ENCODE data around the gene IL27RA. TPM values are rescaled to one million over a fixed set of nuclear protein-coding genes. Genes with fewer than 3 reads are reported as not detected.

IL27RA gene
- 2.7 TPM for polyA plus RNA-seq (2013, experiment 1 of 2; ENCODE audit: insufficient read length)
- 2.6 TPM for polyA plus RNA-seq (2013, experiment 2 of 2; ENCODE audit: insufficient read length)

GRCh38 chr19:14031719-14032480 lies at the start of gene IL27RA:
Gene IL27RA, plus strand, starts transcription at chr19:14031762. Its CDS starts 111 bp downstream, at chr19:14031873.
- peak; percentile 53 for DNase-seq

- DNase-seq = no peak
These were observed 49.5 kb upstream of the IL27RA start for GRCh38 chr19:13981988-13982501.

- DNase-seq = no peak
These were observed 48.8 kb upstream of the IL27RA start for GRCh38 chr19:13982773-13983172.

- no peak for DNase-seq
These were observed 48.2 kb upstream of the IL27RA start for GRCh38 chr19:13983213-13983889.

GRCh38 chr19:13984186-13984585 lies 47.4 kb upstream of the IL27RA start:
- DNase-seq = no peak

GRCh38 chr19:13984875-13985741 lies 46.5 kb upstream of the IL27RA start:
- no peak for DNase-seq

- no peak for DNase-seq
These were observed 45.7 kb upstream of the IL27RA start for GRCh38 chr19:13985771-13986347.

DNA sequence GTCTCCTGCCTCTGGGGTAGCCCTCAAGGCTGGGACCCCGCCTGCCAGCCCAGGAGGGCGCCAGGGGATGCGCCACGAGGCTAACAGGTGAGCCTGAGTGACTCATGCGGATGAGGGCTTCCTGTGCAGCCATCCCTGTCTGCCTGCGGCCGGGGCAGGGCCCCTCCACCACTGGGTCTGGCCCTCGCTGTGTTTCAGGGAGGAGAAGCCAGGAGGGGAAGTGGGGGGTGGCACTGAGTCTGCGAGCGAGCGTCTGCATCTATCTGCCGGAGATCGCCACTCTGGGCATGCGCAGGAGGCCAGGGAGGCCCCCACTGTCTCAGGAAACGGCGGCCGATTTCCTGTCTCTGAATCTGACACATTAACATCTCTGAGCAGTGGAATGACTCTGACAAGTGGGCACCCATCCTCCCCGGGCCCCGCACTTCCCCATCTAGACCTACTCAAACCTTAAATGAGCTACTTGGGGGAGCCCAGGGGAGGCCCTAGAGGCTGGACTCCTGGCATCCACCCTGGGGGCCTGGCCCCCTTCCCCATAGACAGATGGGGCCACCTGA lies 45.1 kb upstream of the IL27RA start:
- peak; percentile 87 for DNase-seq

- no peak for DNase-seq
These were observed 44.3 kb upstream of the IL27RA start for GRCh38 chr19:13987101-13987890.

DNA sequence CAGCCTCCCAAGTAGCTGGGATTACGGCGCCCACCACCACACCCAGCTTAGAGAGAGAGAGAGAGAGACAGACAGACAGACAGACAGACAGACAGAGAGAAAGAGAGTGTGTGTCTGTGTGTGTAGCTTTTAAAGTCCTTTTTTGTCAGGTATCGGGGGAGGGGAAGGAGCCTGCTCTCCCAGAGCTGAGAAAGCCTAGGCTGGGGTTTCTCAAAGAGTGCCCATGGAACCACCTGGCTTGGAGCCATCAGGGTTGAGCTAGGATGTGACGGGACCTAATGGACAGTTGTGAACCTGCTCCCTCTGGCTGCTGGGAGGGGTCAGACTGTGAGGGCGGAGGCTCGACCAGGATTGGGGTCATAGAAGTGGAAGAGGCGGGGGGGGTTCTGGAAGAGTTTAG lies 42.1 kb upstream of the IL27RA start:
- no peak for DNase-seq

DNA sequence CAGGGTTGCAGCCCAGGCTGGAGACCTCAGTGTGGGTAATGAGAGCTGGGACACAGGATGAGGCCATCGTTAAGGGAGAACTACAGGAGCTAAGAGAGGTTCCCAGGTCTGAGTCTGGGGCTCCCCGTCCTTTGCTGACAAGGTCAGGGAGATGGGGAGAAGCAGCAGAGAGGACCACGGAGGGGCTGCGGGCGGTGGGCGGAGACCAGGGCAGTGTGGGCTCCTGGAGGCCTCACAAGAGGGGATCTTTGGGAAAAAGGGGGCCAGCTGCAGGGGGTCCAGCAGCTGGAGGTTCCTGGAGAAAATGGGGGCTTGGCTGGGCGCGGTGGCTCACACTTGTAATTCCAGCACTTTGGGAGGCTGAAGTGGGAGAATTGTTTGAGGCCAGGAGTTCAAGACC lies 41.5 kb upstream of the IL27RA start:
- no peak for DNase-seq

- no peak for DNase-seq
These were observed 39.5 kb upstream of the IL27RA start for GRCh38 chr19:13992025-13992424.

DNA sequence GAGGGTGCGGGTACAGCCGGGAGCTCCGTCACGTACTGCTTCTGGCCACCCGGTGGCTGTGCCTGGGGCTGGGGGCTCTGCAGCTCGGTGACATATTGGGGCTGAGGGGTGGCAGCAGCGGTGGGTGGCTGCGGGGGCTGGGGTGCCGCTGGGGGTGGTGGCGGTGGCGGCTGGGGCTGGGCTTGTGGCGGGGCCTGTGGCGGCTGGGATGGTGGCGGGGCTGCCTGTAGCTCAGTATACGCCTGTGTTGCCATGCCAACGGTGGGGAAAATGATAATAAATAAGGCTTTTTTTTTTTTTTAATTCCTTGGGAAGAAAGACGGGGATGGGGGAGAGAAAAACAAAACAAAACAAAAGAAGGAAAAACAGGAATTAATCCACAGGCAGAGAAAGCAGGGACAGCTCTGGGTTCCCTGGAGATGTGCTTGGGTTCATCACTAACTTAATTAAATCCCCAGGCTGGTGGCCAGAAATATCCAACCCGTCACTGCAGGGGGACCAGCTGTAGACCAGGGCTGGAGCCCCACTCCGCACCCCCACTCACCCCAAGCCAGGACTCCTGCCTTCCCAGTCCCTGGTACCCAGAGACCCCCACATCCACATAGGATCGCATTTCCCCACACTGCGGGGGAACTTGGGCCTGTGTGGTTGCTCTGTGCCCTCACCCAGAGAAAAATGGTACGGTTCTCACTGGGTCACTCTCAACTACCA lies 37.8 kb upstream of the IL27RA start:
- no peak for DNase-seq

DNA sequence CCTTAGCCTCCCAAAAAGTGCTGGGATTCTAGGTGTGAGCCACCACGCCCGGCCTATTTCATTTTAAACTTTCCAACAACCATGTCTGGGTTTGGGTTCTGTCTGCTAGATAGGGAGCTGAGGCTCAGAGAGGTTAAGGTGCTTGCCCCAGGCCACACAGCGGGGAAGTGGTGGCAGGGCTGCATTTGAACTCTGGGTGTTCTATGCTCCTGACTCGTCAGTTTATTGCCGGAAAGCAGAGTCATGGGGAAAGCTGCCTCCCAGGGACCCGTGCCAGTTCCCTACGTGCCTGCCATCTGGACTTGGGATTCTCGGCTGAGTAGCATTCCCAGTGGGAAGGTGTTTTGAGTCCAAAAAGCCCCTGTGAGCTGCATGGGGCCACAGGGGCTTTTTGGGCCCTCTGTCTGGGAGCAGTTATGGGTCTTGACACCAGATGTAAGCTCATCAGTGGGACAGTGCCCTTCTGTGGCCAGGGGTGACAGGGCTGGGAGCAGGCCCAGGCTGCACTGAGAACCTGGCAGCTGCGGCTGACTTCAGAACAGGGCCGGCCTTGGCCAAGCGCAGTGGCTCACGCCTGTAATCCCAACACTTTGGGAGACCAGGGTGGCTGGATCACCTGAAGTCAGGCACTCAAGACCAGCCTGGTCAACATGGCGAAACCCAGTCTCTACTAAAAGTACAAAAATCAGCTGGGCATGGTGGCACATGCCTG lies 36.4 kb upstream of the IL27RA start:
- DNase-seq = peak; percentile 31

GRCh38 chr19:13995878-13996765 lies 35.4 kb upstream of the IL27RA start:
- DNase-seq = no peak

GRCh38 chr19:13996928-13997630 lies 34.5 kb upstream of the IL27RA start:
- DNase-seq = no peak

GRCh38 chr19:13997631-13997962 lies 34.0 kb upstream of the IL27RA start:
- DNase-seq = no peak

- no peak for DNase-seq
These were observed 33.1 kb upstream of the IL27RA start for GRCh38 chr19:13998426-13998825.

Data from fibroblast of skin of scalp (primary cell).